DOHH2 (cell line): ENCODE measurements around the gene MMP21.

Experiments
- CTCF ChIP-seq: fragments of 200-600 bp; sonication (generic); IDR thresholded peaks from one replicate; pipeline ENCODE4 v1.5.1; 2014; ENCODE audit warnings: antibody characterized with exemption, mild to moderate bottlenecking, low read depth, low read length; ENCODE audit not compliant: poor library complexity, severe bottlenecking
- EZH2phosphoT487 ChIP-seq: fragments of 200-600 bp; sonication (generic); IDR thresholded peaks from 2 replicates; pipeline ENCODE4 v1.6.1; 2017; ENCODE audit warnings: borderline replicate concordance, mild to moderate bottlenecking, antibody characterized with exemption, low read length, moderate library complexity, mixed read lengths

- TF ChIP-seq CTCF (no peak), EZH2phosphoT487 (no peak)
These were observed 56.2 kb downstream of the MMP21 start, which contains the start of gene EDRF1 for GRCh38 chr10:125719173-125720001.
